ENCODE results near the gene NR2F1-AS1. TPM values are rescaled to one million over a fixed set of nuclear protein-coding genes. Genes with fewer than 3 reads are reported as not detected.

Gene NR2F1-AS1
- total RNA-seq, 1 experiment from 2014 or later, result 1.5 TPM

GRCh38 chr5:93454896-93455295 lies 126.1 kb downstream of the NR2F1-AS1 start:
- DNase-seq (ENCODE audit: low spot score), result no peak
- peaks cover 9% of the 10 kb centered on the region for H3K27me3 Mint-ChIP-seq (ENCODE audit: low read depth)
- POLR2A ChIA-PET, result no interaction called here
- ATAC-seq, result no peak
- H3K4me3 Mint-ChIP-seq, result no peak overlapping the region
- TF ChIP-seq, protein P1, sequence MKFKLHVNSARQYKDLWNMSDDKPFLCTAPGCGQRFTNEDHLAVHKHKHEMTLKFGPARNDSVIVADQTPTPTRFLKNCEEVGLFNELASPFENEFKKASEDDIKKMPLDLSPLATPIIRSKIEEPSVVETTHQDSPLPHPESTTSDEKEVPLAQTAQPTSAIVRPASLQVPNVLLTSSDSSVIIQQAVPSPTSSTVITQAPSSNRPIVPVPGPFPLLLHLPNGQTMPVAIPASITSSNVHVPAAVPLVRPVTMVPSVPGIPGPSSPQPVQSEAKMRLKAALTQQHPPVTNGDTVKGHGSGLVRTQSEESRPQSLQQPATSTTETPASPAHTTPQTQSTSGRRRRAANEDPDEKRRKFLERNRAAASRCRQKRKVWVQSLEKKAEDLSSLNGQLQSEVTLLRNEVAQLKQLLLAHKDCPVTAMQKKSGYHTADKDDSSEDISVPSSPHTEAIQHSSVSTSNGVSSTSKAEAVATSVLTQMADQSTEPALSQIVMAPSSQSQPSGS (CRISPR knock-in tag; IDR thresholded peaks at IDR 0.05; ENCODE audit: borderline replicate concordance, low read depth), result no peak
- no peak for TF ChIP-seq ZNF423 (CRISPR knock-in tag; IDR thresholded peaks at IDR 0.05)
- TF ChIP-seq TP53 (CRISPR knock-in tag; IDR thresholded peaks at IDR 0.05), result no peak
- TF ChIP-seq SMAD3 (CRISPR knock-in tag; IDR thresholded peaks at IDR 0.05; ENCODE audit: borderline replicate concordance), result no peak
- TF ChIP-seq, protein P2, sequence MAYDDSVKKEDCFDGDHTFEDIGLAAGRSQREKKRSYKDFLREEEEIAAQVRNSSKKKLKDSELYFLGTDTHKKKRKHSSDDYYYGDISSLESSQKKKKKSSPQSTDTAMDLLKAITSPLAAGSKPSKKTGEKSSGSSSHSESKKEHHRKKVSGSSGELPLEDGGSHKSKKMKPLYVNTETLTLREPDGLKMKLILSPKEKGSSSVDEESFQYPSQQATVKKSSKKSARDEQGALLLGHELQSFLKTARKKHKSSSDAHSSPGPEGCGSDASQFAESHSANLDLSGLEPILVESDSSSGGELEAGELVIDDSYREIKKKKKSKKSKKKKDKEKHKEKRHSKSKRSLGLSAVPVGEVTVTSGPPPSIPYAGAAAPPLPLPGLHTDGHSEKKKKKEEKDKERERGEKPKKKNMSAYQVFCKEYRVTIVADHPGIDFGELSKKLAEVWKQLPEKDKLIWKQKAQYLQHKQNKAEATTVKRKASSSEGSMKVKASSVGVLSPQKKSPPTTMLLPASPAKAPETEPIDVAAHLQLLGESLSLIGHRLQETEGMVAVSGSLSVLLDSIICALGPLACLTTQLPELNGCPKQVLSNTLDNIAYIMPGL (CRISPR knock-in tag; IDR thresholded peaks at IDR 0.05), result no peak
- TF ChIP-seq TEAD4 (CRISPR knock-in tag; IDR thresholded peaks at IDR 0.05), result no peak
- TF ChIP-seq ZNF219 (CRISPR knock-in tag; IDR thresholded peaks at IDR 0.05; ENCODE audit: borderline replicate concordance), result no peak
- TF ChIP-seq GRHL2 (CRISPR knock-in tag; IDR thresholded peaks at IDR 0.05; ENCODE audit: insufficient replicate concordance, severe bottlenecking), result no peak
- TF ChIP-seq, protein P3, sequence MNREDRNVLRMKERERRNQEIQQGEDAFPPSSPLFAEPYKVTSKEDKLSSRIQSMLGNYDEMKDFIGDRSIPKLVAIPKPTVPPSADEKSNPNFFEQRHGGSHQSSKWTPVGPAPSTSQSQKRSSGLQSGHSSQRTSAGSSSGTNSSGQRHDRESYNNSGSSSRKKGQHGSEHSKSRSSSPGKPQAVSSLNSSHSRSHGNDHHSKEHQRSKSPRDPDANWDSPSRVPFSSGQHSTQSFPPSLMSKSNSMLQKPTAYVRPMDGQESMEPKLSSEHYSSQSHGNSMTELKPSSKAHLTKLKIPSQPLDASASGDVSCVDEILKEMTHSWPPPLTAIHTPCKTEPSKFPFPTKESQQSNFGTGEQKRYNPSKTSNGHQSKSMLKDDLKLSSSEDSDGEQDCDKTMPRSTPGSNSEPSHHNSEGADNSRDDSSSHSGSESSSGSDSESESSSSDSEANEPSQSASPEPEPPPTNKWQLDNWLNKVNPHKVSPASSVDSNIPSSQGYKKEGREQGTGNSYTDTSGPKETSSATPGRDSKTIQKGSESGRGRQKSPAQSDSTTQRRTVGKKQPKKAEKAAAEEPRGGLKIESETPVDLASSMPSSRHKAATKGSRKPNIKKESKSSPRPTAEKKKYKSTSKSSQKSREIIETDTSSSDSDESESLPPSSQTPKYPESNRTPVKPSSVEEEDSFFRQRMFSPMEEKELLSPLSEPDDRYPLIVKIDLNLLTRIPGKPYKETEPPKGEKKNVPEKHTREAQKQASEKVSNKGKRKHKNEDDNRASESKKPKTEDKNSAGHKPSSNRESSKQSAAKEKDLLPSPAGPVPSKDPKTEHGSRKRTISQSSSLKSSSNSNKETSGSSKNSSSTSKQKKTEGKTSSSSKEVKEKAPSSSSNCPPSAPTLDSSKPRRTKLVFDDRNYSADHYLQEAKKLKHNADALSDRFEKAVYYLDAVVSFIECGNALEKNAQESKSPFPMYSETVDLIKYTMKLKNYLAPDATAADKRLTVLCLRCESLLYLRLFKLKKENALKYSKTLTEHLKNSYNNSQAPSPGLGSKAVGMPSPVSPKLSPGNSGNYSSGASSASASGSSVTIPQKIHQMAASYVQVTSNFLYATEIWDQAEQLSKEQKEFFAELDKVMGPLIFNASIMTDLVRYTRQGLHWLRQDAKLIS (CRISPR knock-in tag; IDR thresholded peaks at IDR 0.05; ENCODE audit: borderline replicate concordance), result no peak
- TF ChIP-seq EMX1 (CRISPR knock-in tag; IDR thresholded peaks at IDR 0.05), result no peak
- peaks cover 3% of the 10 kb centered on the region; the same call in 1 of the 2 replicates for H3K36me3 Mint-ChIP-seq
- CTCF ChIA-PET, result no interaction called here
- H3K9me3 Mint-ChIP-seq, result peaks cover 7% of the 10 kb centered on the region
- H3K4me1 Mint-ChIP-seq, result peaks cover 21% of the 10 kb centered on the region
- H3K27ac Mint-ChIP-seq, result no peak overlapping the region

- H3K4me3 Mint-ChIP-seq, result no peak overlapping the region
- ChIA-PET CTCF (no interaction called here), POLR2A (no interaction called here)
- ATAC-seq (peak; percentile 39; the same call in 1 of the 2 replicates), DNase-seq (ENCODE audit: low spot score) (no peak)
- TF ChIP-seq CTCF (IDR thresholded peaks at IDR 0.05), result no peak
- no peak for TF ChIP-seq STAT6 (CRISPR knock-in tag; conservative IDR thresholded peaks at IDR 0.05; ENCODE audit: low read depth)
- no peak for TF ChIP-seq SP1 (CRISPR knock-in tag; conservative IDR thresholded peaks at IDR 0.05)
- TF ChIP-seq ZSCAN18 (CRISPR knock-in tag; IDR thresholded peaks at IDR 0.05), result no peak
- TF ChIP-seq, protein P4, sequence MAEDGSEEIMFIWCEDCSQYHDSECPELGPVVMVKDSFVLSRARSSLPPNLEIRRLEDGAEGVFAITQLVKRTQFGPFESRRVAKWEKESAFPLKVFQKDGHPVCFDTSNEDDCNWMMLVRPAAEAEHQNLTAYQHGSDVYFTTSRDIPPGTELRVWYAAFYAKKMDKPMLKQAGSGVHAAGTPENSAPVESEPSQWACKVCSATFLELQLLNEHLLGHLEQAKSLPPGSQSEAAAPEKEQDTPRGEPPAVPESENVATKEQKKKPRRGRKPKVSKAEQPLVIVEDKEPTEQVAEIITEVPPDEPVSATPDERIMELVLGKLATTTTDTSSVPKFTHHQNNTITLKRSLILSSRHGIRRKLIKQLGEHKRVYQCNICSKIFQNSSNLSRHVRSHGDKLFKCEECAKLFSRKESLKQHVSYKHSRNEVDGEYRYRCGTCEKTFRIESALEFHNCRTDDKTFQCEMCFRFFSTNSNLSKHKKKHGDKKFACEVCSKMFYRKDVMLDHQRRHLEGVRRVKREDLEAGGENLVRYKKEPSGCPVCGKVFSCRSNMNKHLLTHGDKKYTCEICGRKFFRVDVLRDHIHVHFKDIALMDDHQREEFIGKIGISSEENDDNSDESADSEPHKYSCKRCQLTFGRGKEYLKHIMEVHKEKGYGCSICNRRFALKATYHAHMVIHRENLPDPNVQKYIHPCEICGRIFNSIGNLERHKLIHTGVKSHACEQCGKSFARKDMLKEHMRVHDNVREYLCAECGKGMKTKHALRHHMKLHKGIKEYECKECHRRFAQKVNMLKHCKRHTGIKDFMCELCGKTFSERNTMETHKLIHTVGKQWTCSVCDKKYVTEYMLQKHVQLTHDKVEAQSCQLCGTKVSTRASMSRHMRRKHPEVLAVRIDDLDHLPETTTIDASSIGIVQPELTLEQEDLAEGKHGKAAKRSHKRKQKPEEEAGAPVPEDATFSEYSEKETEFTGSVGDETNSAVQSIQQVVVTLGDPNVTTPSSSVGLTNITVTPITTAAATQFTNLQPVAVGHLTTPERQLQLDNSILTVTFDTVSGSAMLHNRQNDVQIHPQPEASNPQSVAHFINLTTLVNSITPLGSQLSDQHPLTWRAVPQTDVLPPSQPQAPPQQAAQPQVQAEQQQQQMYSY (CRISPR knock-in tag; IDR thresholded peaks at IDR 0.05), result no peak
- TF ChIP-seq TEAD4 (CRISPR knock-in tag; IDR thresholded peaks at IDR 0.05), result no peak
- TF ChIP-seq SMAD4 (CRISPR knock-in tag; IDR thresholded peaks at IDR 0.05), result no peak
- no peak for TF ChIP-seq HMGA2 (CRISPR knock-in tag; IDR thresholded peaks at IDR 0.05)
- no peak overlapping the region; the same call in 1 of the 2 replicates for H3K27ac Mint-ChIP-seq
- peaks cover 15% of the 10 kb centered on the region for H3K4me1 Mint-ChIP-seq
- peaks cover 6% of the 10 kb centered on the region for H3K9me3 Mint-ChIP-seq
- H3K36me3 Mint-ChIP-seq, result 0 out of 2 replicates have a peak, but pooled peaks cover under 1% of the 10 kb centered on the region
- H3K27me3 Mint-ChIP-seq (ENCODE audit: low read depth), result 0 out of 2 replicates have a peak, but pooled peaks cover 2% of the 10 kb centered on the region
Measured at GRCh38 chr5:93452255-93452654, 128.8 kb downstream of the NR2F1-AS1 start.
